ENCODE measurements around the gene TRIP13. TPM values are rescaled to one million over a fixed set of nuclear protein-coding genes. Genes with fewer than 3 reads are reported as not detected.

Gene TRIP13
- total RNA-seq, 1 experiment from 2014 or later = 45.9 TPM

GRCh38 chr5:966345-966710, 73.6 kb downstream of the TRIP13 start:
- no peak overlapping the region for H3K4me3 ChIP-seq (ENCODE audit: low read depth in 2 of 2, low read length in 2 of 2)
- in situ Hi-C loops (cut with HindIII; ENCODE audit: low pct_unique_long_range_greater_than_20kb, low sequenced_read_pairs) (no loop called here), intact Hi-C loops (cut with micrococcal nuclease; ENCODE audit: unreplicated experiment) (no loop called here)
- H3K27me3 ChIP-seq (ENCODE audit: control insufficient read depth, insufficient read depth, low read length) = peaks cover 18% of the 10 kb centered on the region; the same call in 1 of the 2 replicates
- POLR2A ChIA-PET = no interaction called here
- H3K4me1 ChIP-seq (ENCODE audit: control insufficient read depth, insufficient read depth, low read length) = no peaks in the 10 kb centered on the region
- no TSS peak for BruUV-seq (replicated peaks)
- CTCF ChIA-PET = interaction anchor here (0.6 kb wide), 1 partner anchor 37 kb away, joined by 7 read pairs; no protein-coding TSS in a partner anchor
- TF ChIP-seq REST (IDR thresholded peaks at IDR 0.05; ENCODE audit: insufficient read depth in 1 of 2, low read depth in 2 of 2, low read length in 1 of 2) (no peak), POLR2AphosphoS5 (IDR thresholded peaks at IDR 0.05; ENCODE audit: low read depth, low read length) (no peak), CTCF (IDR thresholded peaks at IDR 0.05) (no peak), SIN3A (IDR thresholded peaks at IDR 0.05; ENCODE audit: borderline replicate concordance, insufficient read depth, low read depth, low read length) (no peak), TCF7L2 (IDR thresholded peaks at IDR 0.05; ENCODE audit: low read depth, low read length) (no peak)
- no peaks in the 10 kb centered on the region for H3K9me3 ChIP-seq (ENCODE audit: control insufficient read depth, insufficient read depth, low read depth, low read length)
- no peak overlapping the region for H3K27ac ChIP-seq (ENCODE audit: low read length)
- ATAC-seq = no peak
- no peak for DNase-seq (ENCODE audit: low read depth, low spot score)
- H3K36me3 ChIP-seq (ENCODE audit: control insufficient read depth, insufficient read depth, low read length) = no peaks in the 10 kb centered on the region

- Histone ChIP-seq H3K4me1 (ENCODE audit: control insufficient read depth, insufficient read depth, low read length) (no peaks in the 10 kb centered on the region), H3K36me3 (ENCODE audit: control insufficient read depth, insufficient read depth, low read length) (no peaks in the 10 kb centered on the region), H3K9me3 (ENCODE audit: control insufficient read depth, insufficient read depth, low read depth, low read length) (no peaks in the 10 kb centered on the region), H3K4me3 (ENCODE audit: low read depth in 2 of 2, low read length in 2 of 2) (no peak overlapping the region), H3K27ac (ENCODE audit: low read length) (no peak overlapping the region), H3K27me3 (ENCODE audit: control insufficient read depth, insufficient read depth, low read length) (peaks cover 18% of the 10 kb centered on the region; the same call in 1 of the 2 replicates)
- ChIA-PET POLR2A (no interaction called here), CTCF (no interaction called here)
- intact Hi-C loops (cut with micrococcal nuclease; ENCODE audit: unreplicated experiment) (no loop called here), in situ Hi-C loops (cut with HindIII; ENCODE audit: low pct_unique_long_range_greater_than_20kb, low sequenced_read_pairs) (no loop called here)
- no TSS peak for BruUV-seq (replicated peaks)
- no peak for ATAC-seq
- DNase-seq (ENCODE audit: low read depth, low spot score) = no peak
- TF ChIP-seq SIN3A (IDR thresholded peaks at IDR 0.05; ENCODE audit: borderline replicate concordance, insufficient read depth, low read depth, low read length) = no peak
- TF ChIP-seq POLR2AphosphoS5 (IDR thresholded peaks at IDR 0.05; ENCODE audit: low read depth, low read length) = no peak
- TF ChIP-seq REST (IDR thresholded peaks at IDR 0.05; ENCODE audit: insufficient read depth in 1 of 2, low read depth in 2 of 2, low read length in 1 of 2) = no peak
- TF ChIP-seq TCF7L2 (IDR thresholded peaks at IDR 0.05; ENCODE audit: low read depth, low read length) = no peak
- TF ChIP-seq CTCF (IDR thresholded peaks at IDR 0.05) = no peak
These were observed 74.3 kb downstream of the TRIP13 start for GRCh38 chr5:966941-967340.

Other genes with a start within 250 kb of the TRIP13 start
- gene TPPP, start 199.5 kb upstream of the TRIP13 start, total RNA-seq (2021; ENCODE audit: unreplicated experiment) = 0.98 TPM
- 1.4 TPM for gene ZDHHC11B, start 108.2 kb upstream of the TRIP13 start, total RNA-seq (2021; ENCODE audit: unreplicated experiment)
- gene ZDHHC11, start 41.9 kb upstream of the TRIP13 start, total RNA-seq (2021; ENCODE audit: unreplicated experiment) = 3.0 TPM
- gene BRD9, start 83 bp upstream of the TRIP13 start, total RNA-seq (2021; ENCODE audit: unreplicated experiment) = 64.3 TPM
- gene NKD2, start 115.9 kb downstream of the TRIP13 start, total RNA-seq (2021; ENCODE audit: unreplicated experiment) = 12.3 TPM
- gene SLC12A7, start 219.2 kb downstream of the TRIP13 start, total RNA-seq (2021; ENCODE audit: unreplicated experiment) = 297 TPM

All from Panc1 (cell line).